Activated CD4-positive, alpha-beta T cell treated with anti-CD3 and anti-CD28 coated beads for 24 hours (primary cell): ENCODE measurements around the gene GRIK2.

Experiments used
- DNase-seq, 2 donors: peaks; one replicate each; pipeline ENCODE4 v3.0.0-alpha.2; 2020; ENCODE audit warnings: low read depth in 2 of 2

Gene GRIK2

DNA sequence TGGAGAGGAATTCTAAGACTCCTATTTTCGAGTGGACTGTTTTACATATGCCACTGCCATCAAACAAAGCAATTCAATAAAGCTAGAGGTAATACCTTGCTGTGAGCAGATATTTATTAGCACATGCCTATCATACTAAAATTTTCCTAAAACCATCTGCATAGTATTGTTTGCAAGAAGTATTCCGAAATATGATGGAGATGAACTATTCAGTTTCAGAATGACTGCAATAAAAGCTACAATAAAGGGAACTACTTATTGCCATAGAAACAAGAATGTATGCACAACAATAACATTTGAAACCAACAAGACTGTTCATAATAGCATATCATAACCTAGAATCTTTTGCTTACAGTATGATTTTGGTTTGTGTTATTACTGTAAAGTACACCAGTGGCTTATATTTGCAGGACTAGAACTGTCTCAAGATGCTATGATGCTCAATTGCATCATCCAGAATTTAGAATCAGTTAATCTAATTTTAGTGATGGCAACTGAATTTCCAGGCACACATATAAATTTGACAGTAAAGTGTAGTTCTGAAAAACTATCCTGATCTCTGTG is 144.3 kb downstream of the GRIK2 start:
- no peak for DNase-seq

DNA sequence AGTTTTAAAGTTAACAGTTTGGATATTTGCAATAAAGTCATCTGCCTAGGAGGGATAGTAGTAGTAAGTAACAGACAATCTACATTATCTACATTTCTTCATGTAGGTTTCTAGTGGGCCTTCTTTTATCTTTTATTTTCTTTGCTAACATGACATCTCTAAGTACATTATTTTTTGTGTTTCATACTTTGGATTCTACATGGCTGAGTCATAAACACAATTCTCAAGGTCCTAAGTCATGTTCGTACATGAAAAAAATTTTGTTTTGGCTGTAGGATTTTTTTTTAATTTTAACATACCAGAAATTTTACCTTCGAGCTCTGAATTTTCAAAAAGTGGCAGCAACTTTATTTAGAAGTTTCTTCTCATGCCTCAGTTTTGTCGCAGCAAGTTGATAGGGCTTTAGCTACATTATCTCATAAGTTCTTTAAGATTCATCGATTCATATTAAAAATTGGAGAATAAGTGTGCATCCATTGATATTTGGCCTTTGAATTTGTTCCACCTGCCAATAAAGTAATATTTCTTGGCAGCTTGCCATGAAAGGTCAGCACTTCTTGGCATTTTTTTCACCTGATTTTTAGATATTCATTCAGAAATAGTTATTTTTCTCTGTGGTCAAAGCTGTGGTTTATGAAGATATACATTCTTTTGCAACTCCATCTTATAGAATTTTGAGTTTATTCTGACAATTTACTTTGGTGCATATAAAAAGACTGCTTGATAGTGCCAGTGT is 146.2 kb downstream of the GRIK2 start:
- no peak for DNase-seq

DNA sequence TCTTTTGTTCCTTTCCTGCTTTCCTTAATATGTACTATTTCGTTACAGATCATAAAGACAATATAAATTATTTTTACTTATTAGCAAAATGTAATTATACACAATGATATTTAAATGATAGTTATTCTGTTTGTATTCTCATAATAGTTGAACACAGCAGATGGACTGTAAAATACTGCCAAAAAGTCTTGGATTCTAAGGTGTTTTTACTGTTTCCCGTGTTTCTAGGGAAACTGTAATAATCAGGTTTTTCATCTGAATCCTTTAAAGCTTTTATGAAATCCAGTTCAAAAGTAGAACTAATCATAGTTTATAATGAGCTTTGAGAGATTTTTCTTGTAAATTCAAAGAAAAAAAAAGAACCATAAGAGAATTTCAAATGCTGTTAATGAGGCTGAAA is 148.4 kb downstream of the GRIK2 start:
- no peak for DNase-seq

- no peak for DNase-seq
Observed at GRCh38 chr6:101543796-101544195, 150.3 kb downstream of the GRIK2 start.

DNA sequence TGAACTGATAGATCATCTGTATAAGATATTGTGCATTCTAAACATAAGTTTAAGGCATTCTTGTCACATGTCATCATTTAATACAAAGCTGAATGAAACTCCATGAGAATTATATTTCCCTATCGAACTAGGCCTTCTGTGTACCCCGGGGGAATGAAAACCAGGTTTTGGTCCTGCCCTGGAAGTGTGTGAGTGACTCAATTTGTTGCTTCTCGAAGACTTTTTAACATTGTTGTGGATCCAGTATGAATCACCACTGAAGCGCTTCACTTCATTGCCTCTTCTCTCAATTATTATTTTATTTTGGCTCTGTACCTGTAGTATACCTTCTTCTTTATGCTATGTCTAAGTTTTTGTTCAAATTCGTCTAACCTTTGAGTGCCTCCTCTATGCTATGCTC is 150.8 kb downstream of the GRIK2 start:
- no peak for DNase-seq

- no peak for DNase-seq
Observed at GRCh38 chr6:101545191-101545590, 151.7 kb downstream of the GRIK2 start.

DNA sequence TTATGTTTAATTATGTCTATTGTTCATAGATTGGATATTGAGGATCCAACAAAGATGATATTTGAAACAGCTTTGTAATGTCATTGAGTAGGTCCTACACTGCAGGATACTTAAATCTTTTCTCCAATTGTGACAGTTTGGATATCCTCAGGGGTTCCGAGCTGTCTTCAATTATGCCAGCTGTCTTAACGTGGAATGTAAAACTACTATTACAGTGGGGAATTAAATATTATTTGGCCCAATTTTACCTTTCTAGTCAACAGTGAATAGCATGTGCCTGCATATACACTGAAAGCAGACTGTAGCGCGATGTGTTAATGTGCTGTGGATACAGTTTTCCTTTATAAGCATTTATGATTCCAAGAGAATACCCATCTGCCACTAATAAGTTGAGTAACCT is 156.9 kb downstream of the GRIK2 start:
- DNase-seq: no peak

DNA sequence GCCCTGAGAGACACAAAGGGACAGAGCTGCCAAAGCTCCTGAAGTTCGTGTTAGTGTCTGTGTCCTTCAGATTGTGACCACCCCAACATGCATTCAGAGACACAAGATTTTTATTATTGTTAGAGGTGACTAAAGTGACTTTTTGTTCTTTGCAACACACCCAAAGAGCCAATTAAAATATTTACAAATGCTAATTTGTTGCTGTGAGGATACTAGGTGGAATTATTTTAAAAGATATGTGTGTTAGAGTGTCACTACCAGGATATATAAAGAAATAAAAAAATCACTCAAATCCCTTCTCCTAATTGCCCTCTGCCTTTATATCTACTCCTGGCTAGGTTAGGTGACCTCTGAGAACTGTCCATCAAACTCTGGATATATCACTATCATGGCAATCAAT is 160.7 kb downstream of the GRIK2 start:
- no peak for DNase-seq

DNA sequence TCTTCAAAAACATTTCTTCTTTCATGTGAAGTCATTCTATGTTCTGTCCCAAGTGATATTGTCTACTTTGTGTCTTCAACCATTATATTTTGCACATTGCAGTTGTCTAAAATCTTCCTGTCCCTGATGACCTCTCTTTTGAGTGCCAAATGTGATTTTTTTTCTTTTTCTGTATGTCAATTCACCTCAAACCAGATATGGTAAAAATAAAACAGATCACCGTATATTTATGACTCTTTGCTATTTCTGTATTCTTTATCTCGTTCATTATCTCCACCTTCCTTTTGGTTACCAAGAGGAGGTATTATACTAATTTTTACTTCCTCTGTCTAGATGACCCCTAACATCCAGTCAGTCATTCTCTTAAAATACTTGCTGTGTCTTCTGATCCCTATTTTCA is 165.2 kb downstream of the GRIK2 start:
- DNase-seq: no peak

- DNase-seq: no peak
Observed at GRCh38 chr6:101572627-101573026, 179.1 kb downstream of the GRIK2 start.

DNA sequence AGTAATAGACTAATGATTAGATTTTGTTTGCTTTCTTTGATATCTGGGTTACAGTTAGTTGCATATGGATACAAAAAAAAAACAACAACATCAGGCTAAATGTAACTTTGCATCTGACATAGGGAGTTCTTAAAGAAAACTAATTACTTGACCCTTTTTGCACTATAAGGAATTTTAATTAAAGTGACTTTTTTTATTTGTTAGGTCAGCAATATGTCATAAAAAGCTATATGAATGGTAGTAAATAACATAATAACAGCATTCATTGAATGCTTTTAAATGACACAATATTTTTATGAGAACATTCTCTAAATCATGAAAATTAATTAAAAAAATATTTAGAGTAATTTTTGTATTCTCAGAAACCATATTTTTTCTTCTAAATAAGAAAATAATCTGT is 183.6 kb downstream of the GRIK2 start:
- DNase-seq: no peak

DNA sequence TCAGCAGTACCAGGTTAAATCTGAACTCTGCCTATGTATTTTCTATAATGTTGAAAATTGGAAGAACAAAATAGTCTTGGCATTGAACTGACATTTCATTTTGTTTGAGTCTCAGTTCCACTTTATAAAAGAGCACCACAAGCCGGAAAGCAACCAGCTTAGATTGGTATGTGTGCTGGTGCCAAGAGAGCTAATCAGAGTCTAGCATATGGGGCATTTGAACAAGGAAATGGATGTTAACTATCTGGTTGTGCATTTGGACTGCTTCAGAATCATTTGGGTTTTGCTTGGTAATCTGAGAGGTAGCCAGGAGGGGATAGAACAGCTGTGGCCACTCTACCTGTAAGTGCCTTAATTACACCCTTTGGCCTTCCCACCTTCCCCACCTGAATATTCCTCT is 184.8 kb downstream of the GRIK2 start:
- DNase-seq: no peak

- DNase-seq: no peak
Observed at GRCh38 chr6:101582792-101583191, 189.3 kb downstream of the GRIK2 start.

DNA sequence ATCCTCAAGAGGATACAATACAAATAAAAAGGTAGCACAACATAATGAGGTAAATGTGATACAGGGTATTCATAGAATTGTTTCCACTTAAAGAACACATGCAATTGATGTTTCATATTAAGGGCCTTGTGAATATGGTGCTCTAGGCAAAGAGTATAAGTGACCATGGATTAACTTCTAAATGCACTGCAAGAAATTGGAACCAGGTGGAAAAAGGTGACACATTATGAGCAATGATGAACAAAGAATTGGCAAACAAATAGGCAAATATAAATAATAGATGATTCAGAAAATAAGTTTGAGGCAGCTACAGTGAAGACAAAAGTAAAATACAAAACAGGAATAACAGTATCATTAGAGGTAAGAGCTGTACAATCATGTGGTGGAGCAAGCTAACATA is 192.0 kb downstream of the GRIK2 start:
- DNase-seq: no peak

DNA sequence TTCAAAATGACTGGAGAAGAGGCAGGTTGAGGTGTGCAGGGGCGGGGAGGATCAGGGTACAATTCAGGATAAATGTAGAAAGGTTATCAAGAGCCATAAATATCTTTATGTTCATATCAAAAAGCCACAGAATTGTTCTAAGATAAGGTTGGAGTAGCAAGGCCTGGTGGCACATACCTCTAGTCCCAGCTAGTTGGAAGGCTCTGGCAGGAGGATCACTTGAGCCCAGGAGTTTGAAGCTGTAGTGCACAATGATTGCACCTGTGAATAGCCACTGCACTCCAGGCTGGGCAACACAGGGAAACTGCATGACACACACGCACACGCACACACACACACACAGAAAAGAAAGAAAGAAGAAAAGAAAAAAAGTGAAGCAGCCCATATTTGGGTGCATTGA is 194.8 kb downstream of the GRIK2 start:
- DNase-seq: no peak

DNA sequence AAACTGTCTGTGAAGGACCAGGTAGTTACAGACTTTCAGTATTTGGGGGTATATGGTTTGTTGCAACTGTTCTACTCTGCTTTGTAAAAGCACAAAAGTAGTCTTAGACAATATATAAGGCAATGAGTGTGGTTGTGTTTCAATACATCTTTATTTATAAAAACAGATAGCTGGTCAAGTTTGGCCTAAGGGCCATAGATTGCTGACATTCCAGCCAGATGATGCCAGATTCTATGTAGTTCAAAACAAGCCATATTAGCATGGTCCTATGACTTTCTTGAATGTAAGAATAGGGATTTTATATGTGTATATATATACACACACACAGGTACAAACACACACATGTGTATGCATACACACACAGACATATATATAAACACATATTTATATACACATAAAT is 201.8 kb downstream of the GRIK2 start:
- DNase-seq: no peak

GRCh38 chr6:101597693-101598092 is 204.2 kb downstream of the GRIK2 start:
- DNase-seq: no peak

DNA sequence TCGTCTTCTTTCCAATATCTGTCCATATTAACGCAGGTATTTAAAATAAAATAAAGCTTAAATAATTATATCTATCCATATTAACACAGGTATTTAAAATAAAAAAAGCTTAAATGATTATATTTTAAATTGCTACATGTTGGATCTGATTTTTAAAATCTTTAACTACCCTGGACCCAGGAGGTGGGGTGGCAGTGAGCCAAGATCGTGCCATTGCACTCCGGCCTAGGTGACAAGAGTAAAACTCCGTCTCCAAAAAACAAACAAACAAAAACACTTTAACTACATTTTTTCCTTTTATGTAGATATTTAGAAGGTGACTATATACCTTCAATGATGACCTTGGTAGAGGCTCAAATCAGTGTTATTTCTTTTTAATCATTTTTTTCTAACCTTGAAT is 211.9 kb downstream of the GRIK2 start:
- DNase-seq: no peak

- no peak for DNase-seq
Observed at GRCh38 chr6:101605874-101606273, 212.4 kb downstream of the GRIK2 start.

DNA sequence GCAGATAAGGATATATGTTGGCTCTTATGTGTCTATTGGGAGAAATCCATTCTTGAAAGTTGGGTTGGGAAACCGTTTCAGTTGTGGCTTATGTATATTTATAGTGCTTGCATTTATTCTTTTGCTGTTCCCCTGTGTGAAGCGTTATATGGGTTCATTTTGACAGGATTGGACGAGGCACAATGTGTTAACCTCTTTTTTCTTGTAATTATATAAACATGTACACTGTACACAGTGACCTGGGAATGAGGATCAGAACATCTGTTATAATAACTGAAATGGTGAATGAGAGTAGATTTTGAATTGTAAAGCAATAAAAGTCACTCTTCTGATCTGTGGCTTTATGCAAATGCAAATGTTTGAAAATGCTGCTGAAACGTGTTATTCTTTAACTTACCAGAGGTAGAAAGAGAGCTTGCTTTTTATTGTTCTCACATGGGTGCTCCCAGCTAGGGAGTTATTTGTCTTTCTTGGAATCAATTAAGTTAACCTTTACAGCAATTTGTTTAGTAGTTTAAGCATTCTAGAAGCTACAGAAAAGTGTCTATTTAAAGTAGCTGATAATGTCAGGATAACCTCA is 213.7 kb downstream of the GRIK2 start:
- DNase-seq: no peak

DNA sequence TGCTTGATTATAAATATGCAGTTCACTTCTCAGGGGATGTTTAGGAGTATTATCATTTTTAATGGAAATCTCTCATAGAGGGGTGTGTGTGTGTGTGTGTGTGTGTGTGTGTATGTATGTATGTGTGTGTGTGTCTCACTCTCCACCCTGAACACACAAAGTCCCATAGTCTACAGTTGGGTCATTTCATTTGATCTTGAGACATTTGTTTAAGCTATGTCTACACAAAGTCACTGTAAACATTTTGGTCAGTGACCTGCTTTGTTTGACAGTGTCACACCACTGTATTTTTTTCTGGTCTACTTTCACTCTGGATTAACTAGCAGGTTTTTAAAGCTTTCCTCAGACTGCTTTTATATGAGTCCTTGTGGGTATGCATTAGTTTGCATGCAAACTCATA is 215.2 kb downstream of the GRIK2 start:
- DNase-seq: no peak

DNA sequence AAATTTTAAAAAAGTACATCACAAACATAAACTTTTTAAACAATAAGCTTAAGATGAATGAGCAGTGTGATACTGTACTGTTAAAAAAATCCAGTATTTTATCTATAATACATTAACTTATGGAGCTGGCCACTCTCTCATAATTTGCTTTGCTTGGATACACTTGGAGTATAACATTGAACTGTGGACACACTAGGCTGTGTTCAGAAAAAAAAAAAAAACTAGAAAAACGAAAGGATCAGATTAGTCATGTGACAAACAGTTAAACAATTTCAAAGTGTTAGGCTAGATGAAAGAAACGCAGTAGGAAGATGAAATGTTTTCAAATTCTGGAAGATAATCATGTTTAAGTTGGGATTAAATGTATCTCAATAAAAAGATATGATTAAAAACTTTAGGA is 220.0 kb downstream of the GRIK2 start:
- DNase-seq: no peak

- DNase-seq: no peak
Observed at GRCh38 chr6:101614774-101615173, 221.3 kb downstream of the GRIK2 start.

DNA sequence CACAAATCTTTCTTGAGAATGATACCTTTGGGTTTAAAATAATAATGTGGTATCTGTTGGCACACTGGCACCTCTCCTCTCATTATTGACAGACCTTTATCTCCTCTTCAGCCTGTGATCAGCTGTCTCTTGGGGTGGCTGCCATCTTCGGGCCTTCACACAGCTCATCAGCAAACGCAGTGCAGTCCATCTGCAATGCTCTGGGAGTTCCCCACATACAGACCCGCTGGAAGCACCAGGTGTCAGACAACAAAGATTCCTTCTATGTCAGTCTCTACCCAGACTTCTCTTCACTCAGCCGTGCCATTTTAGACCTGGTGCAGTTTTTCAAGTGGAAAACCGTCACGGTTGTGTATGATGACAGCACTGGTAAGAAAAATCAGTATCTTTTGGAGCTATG is 232.8 kb downstream of the GRIK2 start:
- DNase-seq: no peak
